ENCODE measurements around the gene CBLN3.

GRCh38 chr14:24422694-24423601, 6.5 kb downstream of the CBLN3 start:
- TF ChIP-seq, protein P1, sequence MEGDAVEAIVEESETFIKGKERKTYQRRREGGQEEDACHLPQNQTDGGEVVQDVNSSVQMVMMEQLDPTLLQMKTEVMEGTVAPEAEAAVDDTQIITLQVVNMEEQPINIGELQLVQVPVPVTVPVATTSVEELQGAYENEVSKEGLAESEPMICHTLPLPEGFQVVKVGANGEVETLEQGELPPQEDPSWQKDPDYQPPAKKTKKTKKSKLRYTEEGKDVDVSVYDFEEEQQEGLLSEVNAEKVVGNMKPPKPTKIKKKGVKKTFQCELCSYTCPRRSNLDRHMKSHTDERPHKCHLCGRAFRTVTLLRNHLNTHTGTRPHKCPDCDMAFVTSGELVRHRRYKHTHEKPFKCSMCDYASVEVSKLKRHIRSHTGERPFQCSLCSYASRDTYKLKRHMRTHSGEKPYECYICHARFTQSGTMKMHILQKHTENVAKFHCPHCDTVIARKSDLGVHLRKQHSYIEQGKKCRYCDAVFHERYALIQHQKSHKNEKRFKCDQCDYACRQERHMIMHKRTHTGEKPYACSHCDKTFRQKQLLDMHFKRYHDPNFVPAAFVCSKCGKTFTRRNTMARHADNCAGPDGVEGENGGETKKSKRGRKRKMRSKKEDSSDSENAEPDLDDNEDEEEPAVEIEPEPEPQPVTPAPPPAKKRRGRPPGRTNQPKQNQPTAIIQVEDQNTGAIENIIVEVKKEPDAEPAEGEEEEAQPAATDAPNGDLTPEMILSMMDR (IDR thresholded peaks at IDR 0.05) = no peak
- TF ChIP-seq POLR2A (IDR thresholded peaks at IDR 0.05) = no peak
- no peak for TF ChIP-seq EP300 (IDR thresholded peaks at IDR 0.05)

Measured in stomach (tissue), 4 donors.